ENCODE results near the gene TEAD2. TPM values are rescaled to one million over a fixed set of nuclear protein-coding genes. Genes with fewer than 3 reads are reported as not detected.
"Not testable (repeated sequence)": the region's sequence is repeated elsewhere in the genome, so short reads cannot be mapped to it uniquely, and the experiment has no call there.

Gene TEAD2
- total RNA-seq, 4 donors from 2014 or later = 3.8 to 12.4 (median 8.2) TPM

- peaks cover 0 to 13% (median 3%) of the 10 kb centered on the region in 3 donors for H3K9me3 ChIP-seq
- intact Hi-C loops (cut with DNase I) = no loop called here
- WGBS, 2 donors = 84 to 93% methylated on average over 4 to 7 of the region's 16 CpGs
These were observed 12.6 kb upstream of the TEAD2 start for GRCh38 chr19:49374665-49375434.

GRCh38 chr19:49373174-49373573, 11.0 kb upstream of the TEAD2 start:
- H3K4me3 ChIP-seq; DNase-seq; H3K27ac ChIP-seq; intact Hi-C loops (cut with DNase I); H3K36me3 ChIP-seq; H3K27me3 ChIP-seq; H3K4me1 ChIP-seq: not testable (repeated sequence)
- H3K9me3 ChIP-seq = peaks cover 0 to 29% (median 17%) of the 10 kb centered on the region in 3 donors
- WGBS, 2 donors = 78 to 83% methylated on average over 2 to 3 of the region's 3 CpGs

More at GRCh38 chr19:49374665-49375434, 12.6 kb upstream of the TEAD2 start:
- Histone ChIP-seq H3K27ac (no peak overlapping the region), H3K4me3 (no peak overlapping the region), H3K27me3 (no peaks in the 10 kb centered on the region), H3K36me3 (no peaks in the 10 kb centered on the region), H3K4me1 (no peaks in the 10 kb centered on the region)
- no peak for TF ChIP-seq POLR2A (IDR thresholded peaks at IDR 0.05)
- TF ChIP-seq, protein P1, sequence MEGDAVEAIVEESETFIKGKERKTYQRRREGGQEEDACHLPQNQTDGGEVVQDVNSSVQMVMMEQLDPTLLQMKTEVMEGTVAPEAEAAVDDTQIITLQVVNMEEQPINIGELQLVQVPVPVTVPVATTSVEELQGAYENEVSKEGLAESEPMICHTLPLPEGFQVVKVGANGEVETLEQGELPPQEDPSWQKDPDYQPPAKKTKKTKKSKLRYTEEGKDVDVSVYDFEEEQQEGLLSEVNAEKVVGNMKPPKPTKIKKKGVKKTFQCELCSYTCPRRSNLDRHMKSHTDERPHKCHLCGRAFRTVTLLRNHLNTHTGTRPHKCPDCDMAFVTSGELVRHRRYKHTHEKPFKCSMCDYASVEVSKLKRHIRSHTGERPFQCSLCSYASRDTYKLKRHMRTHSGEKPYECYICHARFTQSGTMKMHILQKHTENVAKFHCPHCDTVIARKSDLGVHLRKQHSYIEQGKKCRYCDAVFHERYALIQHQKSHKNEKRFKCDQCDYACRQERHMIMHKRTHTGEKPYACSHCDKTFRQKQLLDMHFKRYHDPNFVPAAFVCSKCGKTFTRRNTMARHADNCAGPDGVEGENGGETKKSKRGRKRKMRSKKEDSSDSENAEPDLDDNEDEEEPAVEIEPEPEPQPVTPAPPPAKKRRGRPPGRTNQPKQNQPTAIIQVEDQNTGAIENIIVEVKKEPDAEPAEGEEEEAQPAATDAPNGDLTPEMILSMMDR (IDR thresholded peaks at IDR 0.05) = no peak
- no peak for DNase-seq

DNA sequence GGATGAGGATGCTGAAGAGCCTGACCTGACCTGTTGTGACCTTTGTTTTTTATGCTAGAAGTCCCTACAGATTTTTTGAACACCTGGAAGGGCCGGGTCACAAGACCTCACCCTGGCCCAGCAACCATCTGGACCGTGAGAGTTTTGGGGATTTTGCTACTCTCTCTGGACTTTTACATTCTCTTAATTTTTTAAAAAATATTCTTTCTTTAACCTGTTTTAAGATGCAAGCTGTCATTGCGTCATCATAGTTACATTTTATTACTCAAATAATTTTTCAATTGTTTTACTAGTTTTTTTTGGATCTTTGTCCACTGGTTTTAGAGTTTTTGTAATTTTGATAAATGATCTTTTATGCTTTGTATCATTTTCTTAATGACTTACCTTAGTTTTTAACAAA, 9.0 kb upstream of the TEAD2 start:
- intact Hi-C loops (cut with DNase I) = no loop called here
- no peak overlapping the region for H3K4me3 ChIP-seq
- H3K27me3 ChIP-seq = no peaks in the 10 kb centered on the region
- peaks cover 0 to 33% (median 17%) of the 10 kb centered on the region in 3 donors for H3K9me3 ChIP-seq
- H3K4me1 ChIP-seq = no peaks in the 10 kb centered on the region
- TF ChIP-seq, protein P1 (IDR thresholded peaks at IDR 0.05) = no peak
- TF ChIP-seq POLR2A (IDR thresholded peaks at IDR 0.05) = no peak
- no peaks in the 10 kb centered on the region for H3K36me3 ChIP-seq
- DNase-seq = no peak
- H3K27ac ChIP-seq = no peak overlapping the region
- WGBS, 2 donors = 53 to 87% methylated on average over 3 of the region's 3 CpGs

DNA sequence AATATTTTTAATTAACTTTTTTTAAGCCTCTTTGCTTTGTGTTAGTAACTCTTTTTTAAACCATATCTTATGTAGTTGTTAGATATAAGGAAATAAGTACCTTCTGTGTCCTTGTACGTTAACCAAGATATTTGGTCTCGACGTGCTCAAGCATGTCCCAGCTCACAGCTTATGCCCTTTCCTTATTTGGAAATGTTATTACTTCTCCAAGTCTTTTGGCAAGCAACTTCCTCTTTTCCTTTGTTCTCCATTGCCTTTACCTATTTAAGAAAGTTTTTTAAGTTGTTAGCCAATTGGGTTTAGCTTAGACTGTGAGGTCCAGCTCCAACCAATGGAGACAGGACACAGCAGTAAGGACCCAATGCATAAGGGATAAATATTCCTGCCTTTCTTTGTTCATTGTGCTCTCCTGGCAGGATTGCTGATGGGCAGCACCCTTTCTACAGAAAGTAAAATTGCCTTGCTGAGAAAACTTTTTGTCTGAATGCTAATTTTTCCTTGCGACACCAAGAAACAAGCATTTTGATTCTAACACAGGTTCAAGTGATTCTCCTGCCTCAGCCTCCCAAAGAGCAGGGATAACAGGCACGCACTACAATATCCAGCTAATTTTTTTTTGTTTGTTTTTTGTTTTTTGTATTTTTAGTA, 6.6 kb upstream of the TEAD2 start:
- Histone ChIP-seq H3K27ac (no peak overlapping the region), H3K36me3 (no peaks in the 10 kb centered on the region), H3K9me3 (peaks cover 0 to 33% (median 17%) of the 10 kb centered on the region in 3 donors), H3K4me1 (peaks cover 0 to 3% (median 2%) of the 10 kb centered on the region in 3 donors), H3K27me3 (peaks cover 0 to under 1% (median 0%) of the 10 kb centered on the region in 4 donors), H3K4me3 (no peak overlapping the region)
- TF ChIP-seq POLR2A (IDR thresholded peaks at IDR 0.05) = no peak
- TF ChIP-seq, protein P1 (IDR thresholded peaks at IDR 0.05) = no peak
- intact Hi-C loops (cut with DNase I) = no loop called here
- WGBS, 2 donors = 72 to 77% methylated on average over 5 of the region's 5 CpGs
- DNase-seq = no peak

DNA sequence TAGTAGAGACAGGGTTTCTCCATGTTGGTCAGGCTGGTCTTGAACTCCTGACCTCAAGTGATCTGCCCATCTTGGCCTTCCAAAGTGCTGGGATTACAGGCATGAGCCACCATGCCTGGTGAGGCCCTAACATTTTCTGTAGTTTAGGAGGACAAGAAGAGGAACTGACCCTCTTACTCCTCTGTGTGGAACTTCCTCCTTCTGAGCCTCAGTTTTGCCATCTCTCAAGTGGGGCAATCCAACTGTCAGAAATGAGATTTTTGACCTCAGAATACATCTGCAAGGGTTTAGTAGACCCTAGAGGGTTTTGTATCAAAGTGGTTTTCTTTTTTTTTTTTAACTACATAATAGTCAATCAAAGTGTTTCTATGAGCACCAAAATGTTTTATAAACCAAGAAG, 3.9 kb upstream of the TEAD2 start:
- no peak for DNase-seq
- peaks cover 10 to 30% (median 15%) of the 10 kb centered on the region in 3 donors for H3K4me1 ChIP-seq
- no peak overlapping the region for H3K4me3 ChIP-seq
- H3K9me3 ChIP-seq = peaks cover 0 to 33% (median 17%) of the 10 kb centered on the region in 3 donors
- no peaks in the 10 kb centered on the region for H3K36me3 ChIP-seq
- intact Hi-C loops (cut with DNase I) = no loop called here
- TF ChIP-seq, protein P1 (IDR thresholded peaks at IDR 0.05) = no peak
- no peak for TF ChIP-seq POLR2A (IDR thresholded peaks at IDR 0.05)
- H3K27ac ChIP-seq = no peak overlapping the region
- peaks cover 0 to 25% (median 0%) of the 10 kb centered on the region in 4 donors for H3K27me3 ChIP-seq

All from esophagus squamous epithelium (tissue), 5 donors.